Ovary (tissue), 3 donors: ENCODE measurements around the gene HDAC7.

ENCODE experiments used
- CTCF ChIP-seq, 3 donors: fragments of 450-650 bp in 2 of 3; fragments of 200-600 bp in 1 of 3; IDR thresholded peaks; one replicate each; pipeline versions ENCODE4 v1.5.1 to v1.8.0; 2016 to 2022; ENCODE audit warnings: antibody characterized with exemption in 3 of 3, mild to moderate bottlenecking in 1 of 3
- EP300 ChIP-seq: sonication (generic); formaldehyde crosslinking; IDR thresholded peaks from one replicate; pipeline ENCODE4 v1.6.1; 2017; ENCODE audit warnings: antibody characterized with exemption
- POLR2A ChIP-seq: fragments of 450-650 bp; IDR thresholded peaks from one replicate; pipeline ENCODE4 v1.6.1; 2017; ENCODE audit warnings: antibody characterized with exemption, mild to moderate bottlenecking, moderate library complexity
- donor health status: DM: no; HTN: no; CAD: no.

DNA sequence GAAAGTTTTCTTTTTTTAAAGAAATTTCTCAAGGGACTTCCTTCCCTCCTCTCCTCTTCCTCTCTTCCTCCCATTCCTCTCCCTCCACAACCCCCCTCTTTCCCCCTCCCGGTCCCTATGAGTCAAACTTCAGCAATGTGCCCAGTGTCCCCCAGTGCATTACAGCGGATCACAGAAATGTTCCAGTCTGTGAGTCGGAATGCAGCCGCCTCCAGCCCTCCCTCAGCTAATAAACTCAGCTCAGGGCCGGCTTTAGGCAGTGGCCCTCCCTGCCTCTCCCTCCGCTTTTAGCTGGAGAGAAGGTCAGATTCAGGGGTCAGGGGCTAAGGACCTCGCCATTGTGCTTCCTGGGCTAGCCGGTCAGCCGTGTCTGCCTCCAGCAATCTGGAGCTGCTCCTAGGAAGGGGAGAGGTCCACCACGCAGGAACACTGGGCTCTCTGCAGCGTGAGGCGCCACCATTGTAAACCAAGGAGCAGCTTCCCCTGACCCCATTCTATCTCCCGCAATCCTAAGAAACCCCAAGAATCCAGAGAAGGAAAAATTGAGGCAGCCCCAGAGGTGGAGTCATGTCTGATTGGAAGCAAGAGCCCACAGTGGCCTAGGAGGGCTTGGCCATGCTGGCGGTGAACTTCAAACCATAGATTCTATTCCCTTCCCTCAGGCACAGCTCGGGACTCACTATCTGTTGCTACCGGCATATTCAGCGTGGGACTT, 1.1 kb upstream of the HDAC7 start:
- TF ChIP-seq CTCF (IDR thresholded peaks at IDR 0.05) (no peak), POLR2A (peak; percentile 86), EP300 (no peak)
